ENCODE results near the gene PHPT1.
"Not testable (repeated sequence)": the region's sequence is repeated elsewhere in the genome, so short reads cannot be mapped to it uniquely, and the experiment has no call there.

Gene PHPT1

DNA sequence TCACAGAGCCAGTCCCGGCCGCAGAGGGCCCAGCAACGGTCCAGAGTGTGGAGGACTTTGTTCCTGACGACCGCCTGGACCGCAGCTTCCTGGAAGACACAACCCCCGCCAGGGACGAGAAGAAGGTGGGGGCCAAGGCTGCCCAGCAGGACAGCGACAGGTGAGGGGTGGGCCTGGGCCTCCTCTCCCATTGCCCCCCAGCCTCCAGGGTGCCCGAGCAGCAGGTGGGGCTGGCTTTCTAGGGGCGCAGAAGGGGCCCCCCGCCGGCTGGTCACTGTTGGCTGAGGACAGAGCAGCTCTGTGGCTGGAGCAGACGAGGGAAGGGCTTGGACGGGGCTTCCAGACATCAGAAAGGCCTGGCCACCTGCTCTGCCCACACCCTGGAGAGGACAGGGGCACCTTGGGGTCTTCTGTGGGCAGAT is 11.3 kb upstream of the PHPT1 start:
- DNase-seq = not testable (repeated sequence)

DNA sequence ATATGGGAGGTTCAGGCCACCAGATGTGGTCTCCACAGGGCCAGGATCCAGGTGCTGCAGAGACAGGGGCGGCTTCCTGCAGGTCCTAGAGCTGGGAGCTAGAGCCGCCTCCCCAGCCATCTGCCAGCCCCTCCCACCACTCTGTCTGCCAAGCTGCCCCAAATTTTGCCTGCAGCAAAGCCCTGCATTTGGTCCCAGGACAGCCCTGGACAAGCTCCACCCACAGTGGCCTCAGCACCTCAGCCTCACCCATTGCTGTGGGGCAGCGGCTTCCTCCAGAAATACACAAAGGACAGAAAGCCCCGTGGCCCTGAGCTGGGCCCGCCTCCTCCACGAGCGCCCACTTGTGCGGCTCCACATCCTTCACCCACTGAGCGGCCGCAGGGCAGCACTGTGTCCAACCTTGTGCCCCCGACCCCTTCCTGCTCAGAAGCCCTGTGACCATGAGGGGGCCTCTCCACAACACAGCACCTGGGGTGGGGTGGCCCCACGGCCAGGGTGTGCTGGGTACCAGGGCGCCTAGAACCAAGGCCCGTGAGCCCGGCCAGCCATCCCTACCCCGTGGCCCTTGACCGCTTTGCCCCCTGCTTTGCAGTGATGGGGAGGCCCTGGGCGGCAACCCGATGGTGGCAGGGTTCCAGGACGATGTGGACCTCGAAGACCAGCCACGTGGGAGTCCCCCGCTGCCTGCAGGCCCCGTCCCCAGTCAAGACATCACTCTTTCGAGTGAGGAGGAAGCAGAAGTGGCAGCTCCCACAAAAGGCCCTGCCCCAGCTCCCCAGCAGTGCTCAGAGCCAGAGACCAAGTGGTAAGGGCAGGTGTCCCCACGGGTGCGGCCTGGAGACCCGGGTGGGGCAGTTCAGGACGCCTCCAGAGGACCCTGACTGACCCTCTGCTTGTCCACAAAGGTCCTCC is 10.6 kb upstream of the PHPT1 start:
- no peak for DNase-seq

DNA sequence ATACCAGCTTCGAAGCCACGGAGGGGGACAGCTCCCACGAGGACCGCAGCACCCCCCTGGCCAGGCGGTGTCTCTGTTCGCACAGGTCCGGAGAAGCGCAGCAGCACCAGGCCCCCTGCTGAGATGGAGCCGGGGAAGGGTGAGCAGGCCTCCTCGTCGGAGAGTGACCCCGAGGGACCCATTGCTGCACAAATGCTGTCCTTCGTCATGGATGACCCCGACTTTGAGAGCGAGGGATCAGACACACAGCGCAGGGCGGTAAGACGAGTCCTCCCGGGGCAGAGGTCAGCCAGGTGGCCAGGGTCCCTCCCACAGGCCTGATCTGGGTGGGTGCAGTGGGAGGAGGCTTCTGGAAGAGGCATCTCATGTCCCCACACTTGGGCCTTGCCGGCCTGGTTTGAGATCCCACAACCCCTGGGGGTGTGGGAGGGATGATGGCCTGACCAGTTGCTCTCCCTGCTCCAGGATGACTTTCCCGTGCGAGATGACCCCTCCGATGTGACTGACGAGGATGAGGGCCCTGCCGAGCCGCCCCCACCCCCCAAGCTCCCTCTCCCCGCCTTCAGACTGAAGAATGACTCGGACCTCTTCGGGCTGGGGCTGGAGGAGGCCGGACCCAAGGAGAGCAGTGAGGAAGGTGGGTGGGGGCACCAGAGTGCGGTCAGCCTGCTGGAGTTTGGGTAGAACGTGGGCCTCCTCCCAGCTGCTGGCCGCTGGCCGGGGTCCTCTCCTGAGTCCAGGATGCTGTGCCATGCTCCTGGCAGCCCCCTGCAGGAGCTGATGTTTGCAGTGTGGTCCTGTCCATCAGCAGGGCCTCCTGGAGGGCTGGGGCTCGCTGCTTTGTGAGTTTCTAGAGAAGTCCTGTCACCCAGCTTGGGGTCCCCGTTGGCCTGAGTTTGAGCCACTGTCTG is 9.7 kb upstream of the PHPT1 start:
- no peak for DNase-seq

DNA sequence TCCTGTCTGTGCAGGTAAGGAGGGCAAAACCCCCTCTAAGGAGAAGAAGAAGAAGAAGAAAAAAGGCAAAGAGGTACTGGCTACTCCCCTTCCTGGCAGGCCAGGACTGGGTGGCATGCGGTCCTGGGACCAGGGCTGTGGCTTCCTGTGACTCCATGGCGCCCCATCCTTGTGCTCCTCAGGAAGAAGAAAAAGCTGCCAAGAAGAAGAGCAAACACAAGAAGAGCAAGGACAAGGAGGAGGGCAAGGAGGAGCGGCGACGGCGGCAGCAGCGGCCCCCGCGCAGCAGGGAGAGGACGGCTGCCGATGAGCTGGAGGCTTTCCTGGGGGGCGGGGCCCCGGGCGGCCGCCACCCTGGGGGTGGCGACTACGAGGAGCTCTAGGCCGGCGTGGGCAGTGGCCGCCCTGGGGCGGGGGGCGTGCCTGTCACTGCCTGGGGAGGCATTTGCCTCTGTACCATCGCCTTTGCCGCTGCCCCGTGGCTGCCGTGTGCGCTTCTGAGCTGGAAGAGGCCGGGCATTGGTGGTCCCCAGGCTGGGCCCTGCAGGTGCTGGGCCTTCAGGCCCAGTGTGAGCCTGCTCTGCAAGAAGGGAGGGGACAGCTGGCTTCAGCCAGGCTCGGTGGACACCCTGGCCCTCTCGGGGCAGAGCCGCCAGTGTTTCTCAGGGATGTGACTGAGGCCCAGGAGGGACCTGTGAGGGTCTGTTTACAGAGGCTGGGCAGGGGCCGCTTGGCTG is 8.9 kb upstream of the PHPT1 start:
- no peak for DNase-seq

DNA sequence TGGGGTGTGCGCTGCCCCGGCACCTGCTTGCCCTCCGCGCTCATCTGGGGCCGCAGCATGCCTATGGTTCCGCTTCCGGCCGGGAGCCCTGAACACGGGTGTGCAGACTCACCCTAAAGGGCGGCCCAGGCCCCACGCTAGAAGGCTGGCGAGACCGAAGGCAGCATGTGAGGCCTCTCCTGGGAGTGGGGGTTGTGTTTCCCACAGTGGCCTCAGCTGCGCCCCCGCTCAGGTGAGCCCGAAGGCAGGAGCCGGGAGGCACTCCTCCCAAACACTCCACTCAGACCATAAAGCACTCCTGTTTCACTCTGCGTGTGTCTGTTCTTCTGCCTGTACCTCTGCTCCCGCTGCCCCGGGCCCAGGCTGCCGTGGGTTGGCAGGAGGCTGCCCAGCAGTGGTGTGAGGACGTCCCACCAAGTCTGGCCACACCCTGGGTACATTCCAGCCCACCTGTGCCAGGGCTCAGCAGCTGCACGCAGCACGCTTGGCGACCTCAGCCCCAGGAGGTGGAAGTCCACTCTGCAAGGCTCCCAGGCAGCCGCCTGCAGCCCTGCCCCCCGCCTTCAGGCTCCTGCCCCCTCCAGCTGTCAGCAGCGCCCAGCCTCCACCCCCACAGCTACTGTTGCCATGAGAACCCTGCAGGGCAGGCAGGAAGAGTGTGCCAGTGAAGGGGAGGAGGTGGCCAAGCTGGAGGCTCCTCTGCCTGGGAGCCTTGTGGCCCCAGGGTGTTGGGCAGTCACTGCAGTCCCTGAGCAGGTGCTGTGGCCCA is 8.1 kb upstream of the PHPT1 start:
- no peak for DNase-seq

DNA sequence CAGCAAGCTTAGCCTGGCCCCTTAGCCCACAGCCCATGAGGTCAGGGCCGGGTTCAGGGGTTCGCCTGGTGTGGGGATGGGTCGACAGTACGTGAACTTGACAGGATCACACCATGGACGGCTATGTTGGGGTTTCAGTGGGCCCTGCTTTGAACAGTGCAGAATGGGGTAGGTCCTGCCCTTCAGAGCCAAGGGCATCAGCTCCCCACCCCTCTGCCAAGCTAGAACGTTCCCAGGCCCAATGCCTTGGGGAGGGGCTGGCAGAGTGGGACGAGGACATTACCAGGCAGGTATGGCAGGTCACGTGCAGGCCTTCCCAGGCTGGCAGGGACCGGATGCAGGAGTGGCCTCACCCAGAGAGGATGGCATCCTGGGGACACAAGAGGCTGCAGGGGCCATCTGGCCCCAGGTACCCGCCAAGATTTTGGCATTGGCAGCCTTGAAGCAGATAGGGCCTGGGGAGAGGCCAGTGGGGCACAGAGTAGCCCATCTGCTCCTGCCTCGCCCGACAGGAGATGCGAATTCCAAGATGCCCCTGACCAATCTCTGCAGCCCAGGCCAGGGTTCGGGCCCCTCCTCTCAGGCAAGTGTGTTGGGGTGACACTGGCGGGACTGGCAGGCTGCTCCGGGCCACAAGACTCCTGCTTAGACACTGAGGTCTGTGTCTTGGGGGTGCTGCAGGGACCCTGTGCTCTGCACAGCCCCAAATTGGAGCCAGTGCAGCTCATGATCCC is 7.4 kb upstream of the PHPT1 start:
- not testable (repeated sequence) for DNase-seq

DNA sequence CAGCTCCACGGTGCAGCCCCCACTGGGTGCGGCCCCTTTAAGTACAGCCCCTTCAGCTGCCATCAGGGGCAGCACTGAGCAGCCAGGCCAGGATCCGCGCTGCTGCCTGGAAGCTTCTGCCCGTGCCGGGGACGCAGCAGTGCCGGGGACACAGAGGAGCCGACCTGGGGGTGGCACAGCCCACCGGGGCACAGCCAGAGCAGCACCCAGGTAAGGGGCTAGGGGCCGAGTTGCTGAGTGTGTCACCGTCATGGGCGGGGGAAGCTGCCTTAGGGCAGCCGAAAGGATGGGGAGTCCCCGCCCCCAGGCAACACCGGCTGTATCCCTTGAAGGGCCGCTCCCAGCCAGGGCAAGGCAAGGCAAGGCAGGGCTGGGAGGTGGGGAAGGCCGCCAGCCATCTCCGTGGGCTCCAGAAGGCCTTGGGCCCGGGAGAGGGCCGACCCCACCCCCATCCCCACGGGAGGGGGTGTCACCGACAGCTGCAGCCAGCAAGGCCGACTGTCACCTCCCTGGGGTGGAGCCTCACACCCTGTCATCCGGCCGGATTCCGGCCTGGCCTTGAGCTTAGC is 6.7 kb upstream of the PHPT1 start, which contains the start of gene AJM1:
Gene AJM1, plus strand, starts transcription at position 99 of the 569 bp plus-strand sequence. CDS start 1,937 bp downstream, outside the sequence.
- DNase-seq = peak; percentile 44

DNA sequence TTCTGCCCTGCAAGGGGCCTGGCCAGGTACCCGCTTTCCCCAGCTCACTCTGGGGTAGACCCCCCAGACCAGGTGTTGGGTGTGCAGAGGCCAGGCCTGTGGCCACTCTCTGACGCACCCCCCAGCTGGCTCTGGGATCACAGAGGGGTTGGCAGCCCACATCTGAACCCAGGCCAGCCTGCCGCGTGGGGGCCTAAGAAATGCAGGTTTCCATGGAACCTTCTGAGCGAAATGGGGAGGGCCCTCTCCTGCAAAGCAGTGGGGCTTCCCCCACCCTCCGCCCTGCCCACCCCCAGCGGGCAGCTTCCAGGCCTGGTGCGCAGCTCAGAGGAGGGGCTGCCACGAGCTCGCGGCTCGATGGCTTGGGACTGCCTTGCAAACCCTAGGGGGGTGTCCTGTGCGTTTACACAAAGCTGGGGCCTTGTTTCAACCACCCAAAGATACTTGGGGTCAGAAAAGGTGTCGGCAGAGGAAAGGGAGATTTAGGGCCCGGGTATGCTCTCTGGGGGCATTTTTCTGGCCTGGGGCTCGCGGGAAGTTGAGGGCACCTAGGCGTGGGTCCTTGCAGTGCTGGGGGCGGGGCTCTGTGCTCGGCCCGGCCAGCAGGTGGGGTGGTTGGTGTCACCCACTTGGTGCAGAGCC is 5.9 kb upstream of the PHPT1 start:
- not testable (repeated sequence) for DNase-seq

DNA sequence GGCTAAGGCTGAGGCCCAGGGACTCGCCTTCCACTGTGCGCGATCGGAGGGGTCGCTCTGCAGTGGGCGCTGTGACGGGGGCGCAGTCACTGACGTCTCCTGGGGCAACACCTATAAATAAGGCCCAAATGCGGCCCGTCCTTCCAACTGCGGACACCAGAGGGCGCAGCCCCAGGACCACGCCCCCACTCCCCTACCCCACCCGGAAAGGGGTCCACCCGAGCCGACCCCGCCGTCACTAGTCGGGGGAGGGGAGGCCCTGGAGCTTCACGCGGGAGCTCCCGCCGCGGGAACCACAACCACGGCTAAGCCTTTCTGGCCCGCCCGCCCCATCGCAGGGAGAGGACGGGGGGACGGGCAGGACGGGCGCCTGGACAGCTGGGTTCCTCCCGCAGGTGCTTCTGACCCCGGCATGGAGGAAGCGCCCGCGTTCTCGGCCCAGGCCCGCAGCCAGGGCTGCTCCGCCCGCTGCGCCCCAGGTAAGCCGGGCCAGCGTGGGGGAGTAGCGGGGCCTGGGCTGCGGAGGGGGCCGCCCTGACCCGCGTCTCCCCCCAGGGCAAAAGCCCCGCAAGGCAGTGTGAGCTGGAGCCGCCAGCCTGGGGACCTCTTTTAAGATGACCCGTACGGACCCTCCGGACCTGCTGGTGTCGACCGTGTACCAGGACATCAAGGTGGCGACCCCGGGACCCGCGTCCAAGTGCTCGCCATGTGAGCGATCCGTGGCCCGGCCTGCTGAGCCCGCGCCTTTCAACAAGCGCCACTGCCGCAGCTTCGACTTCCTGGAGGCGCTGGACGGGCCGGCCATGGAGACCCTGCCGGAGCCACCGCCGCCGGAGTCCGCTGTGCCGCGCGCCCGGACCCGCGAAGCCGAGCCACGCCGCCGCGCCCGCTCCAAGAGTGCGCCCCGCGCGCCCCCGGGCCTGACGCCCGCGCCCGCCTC is 5.1 kb upstream of the PHPT1 start:
- DNase-seq = not testable (repeated sequence)

DNA sequence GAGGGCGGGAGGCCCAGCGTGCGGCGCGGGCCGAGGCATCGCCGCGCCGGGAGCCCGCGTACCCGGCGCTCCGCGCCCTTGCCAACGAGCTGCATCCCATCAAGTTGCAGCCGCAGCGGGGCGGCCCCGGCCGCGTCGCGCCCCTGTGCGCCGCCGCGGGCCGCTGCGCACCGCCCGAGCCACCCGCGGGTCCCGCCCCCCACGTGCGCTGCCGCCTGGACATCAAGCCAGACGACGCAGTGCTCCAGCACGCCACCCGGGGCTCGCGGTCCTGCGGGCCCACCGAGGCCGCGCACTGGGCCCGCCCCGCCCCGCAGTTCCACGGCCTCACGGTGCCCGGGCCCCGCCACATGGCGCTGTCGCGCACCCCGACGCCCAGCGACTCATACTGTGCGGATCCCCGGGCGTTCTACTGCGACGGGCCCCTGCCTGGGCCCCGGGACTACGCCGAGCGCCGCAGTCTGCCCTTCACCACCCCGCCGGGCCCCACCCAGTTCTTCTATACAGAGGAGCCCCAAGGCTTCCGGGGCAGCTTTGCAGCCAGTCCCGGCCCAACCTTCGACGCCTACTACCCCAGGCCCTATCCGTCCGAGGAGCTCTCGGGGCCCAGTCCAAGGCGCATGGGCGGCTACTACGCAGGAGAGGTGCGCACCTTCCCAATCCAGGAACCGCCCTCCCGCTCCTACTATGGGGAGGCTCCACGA is 4.3 kb upstream of the PHPT1 start:
- no peak for DNase-seq

DNA sequence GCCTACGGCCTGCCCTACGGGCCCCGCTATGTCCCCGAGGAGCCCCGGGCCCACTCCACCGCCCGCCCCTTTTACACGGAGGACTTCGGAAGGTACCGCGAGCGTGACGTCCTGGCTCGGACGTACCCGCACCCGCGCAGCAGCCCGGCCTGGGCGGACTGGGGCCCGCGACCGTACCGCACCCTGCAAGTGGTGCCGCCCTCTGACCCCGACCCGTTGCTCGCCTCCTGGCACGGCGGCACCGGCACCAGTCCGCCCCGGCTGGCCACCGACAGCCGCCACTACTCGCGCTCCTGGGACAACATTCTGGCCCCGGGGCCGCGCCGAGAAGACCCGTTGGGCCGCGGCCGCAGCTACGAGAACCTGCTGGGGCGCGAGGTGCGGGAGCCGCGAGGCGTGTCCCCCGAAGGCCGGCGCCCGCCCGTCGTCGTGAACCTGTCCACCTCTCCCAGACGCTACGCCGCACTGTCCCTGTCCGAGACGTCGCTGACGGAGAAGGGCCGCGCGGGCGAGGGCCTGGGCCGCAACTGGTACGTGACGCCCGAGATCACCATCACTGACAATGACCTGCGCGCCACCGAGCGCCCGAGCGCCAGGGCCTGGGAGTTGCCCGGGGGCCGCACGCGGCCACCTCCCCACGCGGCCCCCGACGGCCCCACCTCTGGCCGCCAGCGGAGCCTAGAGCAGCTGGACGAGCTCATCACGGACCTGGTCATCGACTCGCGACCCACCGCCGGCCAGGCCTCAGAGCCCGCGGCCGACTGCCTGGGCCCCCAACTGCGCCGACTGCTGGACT is 3.5 kb upstream of the PHPT1 start:
- no peak for DNase-seq

DNA sequence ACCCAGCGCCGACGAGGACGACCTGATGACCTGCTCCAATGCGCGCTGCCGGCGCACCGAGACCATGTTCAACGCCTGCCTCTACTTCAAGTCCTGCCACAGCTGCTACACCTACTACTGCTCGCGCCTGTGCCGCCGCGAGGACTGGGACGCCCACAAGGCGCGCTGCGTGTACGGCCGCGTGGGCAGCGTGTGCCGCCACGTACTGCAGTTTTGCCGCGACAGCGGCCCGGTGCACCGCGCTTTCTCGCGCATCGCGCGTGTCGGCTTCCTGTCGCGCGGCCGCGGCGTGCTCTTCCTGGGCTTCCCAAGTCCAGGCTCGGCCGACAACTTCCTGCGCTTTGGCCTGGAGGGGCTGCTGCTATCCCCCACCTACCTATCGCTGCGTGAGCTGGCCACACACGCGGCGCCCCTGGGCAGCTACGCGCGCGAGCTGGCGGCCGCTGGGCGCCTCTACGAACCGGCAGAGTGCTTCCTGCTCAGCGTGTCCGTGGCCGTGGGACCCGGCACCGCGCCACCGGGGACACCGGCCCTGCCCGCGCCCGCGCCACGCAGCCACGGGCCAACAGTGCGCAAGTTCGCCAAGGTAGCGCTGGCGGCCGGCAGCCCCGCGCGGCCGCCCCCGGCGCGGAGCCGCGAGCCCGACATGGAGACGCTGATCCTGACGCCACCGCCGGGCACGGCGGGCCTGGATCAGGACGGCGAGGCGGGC is 2.7 kb upstream of the PHPT1 start:
- no peak for DNase-seq

DNA sequence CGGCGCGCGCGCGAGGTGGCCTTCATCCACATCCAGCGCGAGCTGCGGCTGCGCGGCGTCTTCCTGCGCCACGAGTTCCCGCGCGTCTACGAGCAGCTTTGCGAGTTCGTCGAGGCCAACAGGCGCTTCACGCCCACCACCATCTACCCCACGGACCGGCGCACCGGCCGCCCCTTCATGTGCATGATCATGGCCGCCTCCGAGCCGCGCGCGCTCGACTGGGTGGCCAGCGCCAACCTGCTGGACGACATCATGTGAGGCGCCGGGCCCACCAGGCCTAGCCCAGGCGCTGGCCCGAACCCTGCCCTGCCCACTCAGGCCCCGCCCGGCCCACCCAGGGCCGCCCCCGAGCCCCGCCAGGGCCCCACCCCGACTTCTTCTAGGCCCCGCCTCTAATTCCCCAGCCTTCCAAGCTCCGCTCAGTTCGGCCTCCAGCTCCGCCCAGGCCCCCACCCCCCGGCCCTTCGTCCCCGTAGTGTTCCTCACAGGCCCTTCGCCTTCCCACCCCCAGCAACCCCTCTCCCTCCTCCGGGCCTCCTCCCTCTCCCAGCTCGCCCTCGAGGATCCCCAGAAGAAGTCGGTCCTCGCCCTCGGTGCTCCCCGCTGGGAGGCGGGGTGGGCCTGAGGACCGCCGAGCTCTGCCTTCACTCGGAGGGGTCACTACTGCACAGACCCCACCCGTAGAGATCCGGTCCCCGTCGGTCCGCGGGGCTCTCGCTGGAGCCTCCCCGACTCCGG is 2.0 kb upstream of the PHPT1 start:
- no peak for DNase-seq

DNA sequence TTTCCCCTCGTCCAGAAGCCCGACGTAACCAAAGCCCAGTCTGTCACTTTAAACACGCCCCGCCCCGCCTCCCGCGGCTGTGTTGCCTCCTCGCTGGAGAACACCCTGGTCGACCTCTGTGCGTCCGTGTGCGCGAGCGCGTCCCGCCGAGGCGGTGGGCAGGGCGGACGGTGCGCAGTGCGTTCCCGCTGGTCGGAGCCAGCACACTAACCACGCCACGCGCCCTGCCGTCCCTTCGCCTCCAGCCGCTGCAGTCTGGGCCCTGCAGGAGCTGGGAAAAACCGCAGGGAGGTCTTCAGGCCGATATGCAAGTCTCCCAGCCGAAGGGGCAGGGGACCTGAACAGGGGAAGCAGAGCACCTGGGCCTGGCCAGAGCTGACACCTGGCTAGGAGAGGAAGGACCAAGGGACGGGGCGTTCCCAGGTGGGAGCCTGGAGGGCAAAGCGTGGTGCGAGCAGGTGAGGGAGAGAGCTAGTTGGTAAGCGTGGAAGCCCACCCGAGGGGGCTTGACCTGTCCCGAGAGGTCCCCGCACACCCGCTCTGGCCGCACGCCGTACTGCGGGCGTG is 1.3 kb upstream of the PHPT1 start:
- peak; percentile 65 for DNase-seq

DNA sequence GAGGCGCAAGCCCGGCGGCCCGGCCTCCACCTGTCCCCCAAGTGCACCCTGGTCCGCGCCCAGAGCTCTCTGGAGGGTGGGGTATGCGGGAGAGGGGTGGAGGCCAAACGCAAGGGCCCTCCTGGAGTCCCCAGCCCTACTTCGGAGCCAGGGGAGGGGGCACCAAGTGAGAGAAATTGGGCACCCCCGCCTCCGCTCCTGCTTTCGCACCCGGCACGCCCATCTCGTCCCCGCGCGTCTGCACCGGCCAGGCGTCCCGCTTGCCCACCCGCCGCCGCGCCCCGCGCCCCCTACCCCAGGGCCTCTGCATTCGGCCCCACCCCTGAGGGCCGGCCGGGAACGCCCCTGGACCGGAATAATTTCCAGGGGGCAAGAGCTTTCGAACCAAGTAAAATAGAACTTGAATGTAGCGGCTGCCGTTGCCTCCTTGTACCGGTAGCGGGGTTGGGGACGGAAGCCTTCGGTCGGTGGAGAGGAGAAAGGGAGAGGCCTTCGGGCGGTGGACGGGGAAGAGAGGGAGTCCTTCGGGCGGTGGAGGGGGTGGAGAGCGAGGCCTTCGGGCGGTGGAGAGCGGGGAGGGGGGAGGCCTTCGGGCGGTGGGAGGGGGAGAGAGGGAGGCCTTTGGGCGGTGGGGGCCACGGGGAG is 694 bp upstream of the PHPT1 start:
- DNase-seq = no peak
